ENCODE results near the gene TBC1D14. TPM values are rescaled to one million over a fixed set of nuclear protein-coding genes. Genes with fewer than 3 reads are reported as not detected.

TBC1D14 gene
- polyA plus RNA-seq, 1 of the 3 experiments (the other 2 are of a cell fraction), result 39.5 TPM

GRCh38 chr4:7066006-7066405, 156.4 kb downstream of the TBC1D14 start:
- Histone ChIP-seq H3K4me1 (ENCODE audit: control insufficient read depth in 1 of 2, insufficient read depth in 2 of 2, low read depth in 1 of 2, low read length in 1 of 2) (peaks cover 0 to 17% of the 10 kb centered on the region in 2 experiments; a peak in 2 of 4 replicates), H2AFZ (ENCODE audit: low read depth) (no peak overlapping the region), H3K4me2 (peak overlapping the region; percentile 99; the same call in 1 of the 2 replicates), H3K27ac (ENCODE audit: low read depth in 2 of 2, low read length in 1 of 2) (no peak overlapping the region), H3K9me3 (no peaks in the 10 kb centered on the region), H3K9ac (no peak overlapping the region), H3K9me2 (no peaks in the 10 kb centered on the region), H4K20me1 (ENCODE audit: insufficient read depth) (peaks cover 25% of the 10 kb centered on the region), H3F3A (replicated peaks; ENCODE audit: insufficient read depth) (peaks cover 3% of the 10 kb centered on the region), H3K4me3 (ENCODE audit: low read depth in 2 of 2, low read length in 1 of 2) (no peak overlapping the region), H3K27me3 (ENCODE audit: insufficient read depth) (no peaks in the 10 kb centered on the region), H3K79me2 (ENCODE audit: insufficient read depth) (peaks cover 56% of the 10 kb centered on the region), H3K36me3 (replicated peaks in 1 of 2; ENCODE audit: control insufficient read depth in 1 of 2, insufficient read depth in 2 of 2, low read length in 1 of 2) (peaks cover 22 to 37% of the 10 kb centered on the region in 2 experiments)
- TF ChIP-seq SMC3 (IDR thresholded peaks at IDR 0.05; ENCODE audit: low read depth, low read length) (no peak), MAX (IDR thresholded peaks at IDR 0.05; ENCODE audit: low read depth) (no peak), IRF3 (IDR thresholded peaks at IDR 0.05; ENCODE audit: low read depth, low read length) (no peak), NRF1 (IDR thresholded peaks at IDR 0.05; ENCODE audit: low read depth, low read length) (no peak)
- TF ChIP-seq, protein P1, sequence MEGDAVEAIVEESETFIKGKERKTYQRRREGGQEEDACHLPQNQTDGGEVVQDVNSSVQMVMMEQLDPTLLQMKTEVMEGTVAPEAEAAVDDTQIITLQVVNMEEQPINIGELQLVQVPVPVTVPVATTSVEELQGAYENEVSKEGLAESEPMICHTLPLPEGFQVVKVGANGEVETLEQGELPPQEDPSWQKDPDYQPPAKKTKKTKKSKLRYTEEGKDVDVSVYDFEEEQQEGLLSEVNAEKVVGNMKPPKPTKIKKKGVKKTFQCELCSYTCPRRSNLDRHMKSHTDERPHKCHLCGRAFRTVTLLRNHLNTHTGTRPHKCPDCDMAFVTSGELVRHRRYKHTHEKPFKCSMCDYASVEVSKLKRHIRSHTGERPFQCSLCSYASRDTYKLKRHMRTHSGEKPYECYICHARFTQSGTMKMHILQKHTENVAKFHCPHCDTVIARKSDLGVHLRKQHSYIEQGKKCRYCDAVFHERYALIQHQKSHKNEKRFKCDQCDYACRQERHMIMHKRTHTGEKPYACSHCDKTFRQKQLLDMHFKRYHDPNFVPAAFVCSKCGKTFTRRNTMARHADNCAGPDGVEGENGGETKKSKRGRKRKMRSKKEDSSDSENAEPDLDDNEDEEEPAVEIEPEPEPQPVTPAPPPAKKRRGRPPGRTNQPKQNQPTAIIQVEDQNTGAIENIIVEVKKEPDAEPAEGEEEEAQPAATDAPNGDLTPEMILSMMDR (IDR thresholded peaks at IDR 0.05), result no peak
- POLR2A ChIA-PET, result interaction anchor here (0.6 kb wide), 1 partner anchor 1111 kb away, joined by 4 read pairs; no protein-coding TSS in a partner anchor
- no peak for DNase-seq
- CTCF ChIA-PET, result interaction anchor here (1.2 to 9.1 kb wide), 6 partner anchors 23 to 345 kb away, joined by 3 to 80 read pairs (median 4); partner anchors contain the start of gene TADA2B
- WGBS (ENCODE audit: low lambda C conversion rate), result 93% methylated on average over 11 of the region's 11 CpGs

GRCh38 chr4:7066493-7066892, 156.9 kb downstream of the TBC1D14 start:
- Histone ChIP-seq H3K36me3 (replicated peaks in 1 of 2; ENCODE audit: control insufficient read depth in 1 of 2, insufficient read depth in 2 of 2, low read length in 1 of 2) (peaks cover 17 to 32% of the 10 kb centered on the region in 2 experiments), H2AFZ (ENCODE audit: low read depth) (no peak overlapping the region), H3K27ac (ENCODE audit: low read depth in 2 of 2, low read length in 1 of 2) (no peak overlapping the region), H3K9me2 (no peaks in the 10 kb centered on the region), H3K4me3 (ENCODE audit: low read depth in 2 of 2, low read length in 1 of 2) (peak overlapping the region; percentile 86 to 88; a peak in 3 of 4 replicates), H4K20me1 (ENCODE audit: insufficient read depth) (peaks cover 25% of the 10 kb centered on the region), H3F3A (replicated peaks; ENCODE audit: insufficient read depth) (no peaks in the 10 kb centered on the region), H3K27me3 (ENCODE audit: insufficient read depth) (no peaks in the 10 kb centered on the region), H3K79me2 (ENCODE audit: insufficient read depth) (peaks cover 56% of the 10 kb centered on the region), H3K9ac (peak overlapping the region; percentile 91; the same call in 1 of the 2 replicates), H3K4me1 (ENCODE audit: control insufficient read depth in 1 of 2, insufficient read depth in 2 of 2, low read depth in 1 of 2, low read length in 1 of 2) (peaks cover 0 to 17% of the 10 kb centered on the region in 2 experiments; a peak in 2 of 4 replicates), H3K4me2 (peak overlapping the region; percentile 99), H3K9me3 (no peaks in the 10 kb centered on the region)
- WGBS (ENCODE audit: low lambda C conversion rate), result 55% methylated on average over 4 of the region's 4 CpGs
- no peak for DNase-seq
- ChIA-PET CTCF (interaction anchor here (1.5 to 9.1 kb wide), 7 partner anchors 16 to 346 kb away, joined by 3 to 80 read pairs (median 5); partner anchors contain the start of gene TADA2B), POLR2A (interaction anchor here (2.2 kb wide), 1 partner anchor 157 kb away, joined by 8 read pairs; the partner anchor contains the start of gene TBC1D14)
- TF ChIP-seq, protein P2, sequence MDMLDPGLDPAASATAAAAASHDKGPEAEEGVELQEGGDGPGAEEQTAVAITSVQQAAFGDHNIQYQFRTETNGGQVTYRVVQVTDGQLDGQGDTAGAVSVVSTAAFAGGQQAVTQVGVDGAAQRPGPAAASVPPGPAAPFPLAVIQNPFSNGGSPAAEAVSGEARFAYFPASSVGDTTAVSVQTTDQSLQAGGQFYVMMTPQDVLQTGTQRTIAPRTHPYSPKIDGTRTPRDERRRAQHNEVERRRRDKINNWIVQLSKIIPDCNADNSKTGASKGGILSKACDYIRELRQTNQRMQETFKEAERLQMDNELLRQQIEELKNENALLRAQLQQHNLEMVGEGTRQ (IDR thresholded peaks at IDR 0.05; ENCODE audit: borderline replicate concordance, low read depth, low read length), result no peak
